Measurements from ENCODE around the gene NUP155.
"Not testable (repeated sequence)": the region's sequence is repeated elsewhere in the genome, so short reads cannot be mapped to it uniquely, and the experiment has no call there.

Gene NUP155

DNA sequence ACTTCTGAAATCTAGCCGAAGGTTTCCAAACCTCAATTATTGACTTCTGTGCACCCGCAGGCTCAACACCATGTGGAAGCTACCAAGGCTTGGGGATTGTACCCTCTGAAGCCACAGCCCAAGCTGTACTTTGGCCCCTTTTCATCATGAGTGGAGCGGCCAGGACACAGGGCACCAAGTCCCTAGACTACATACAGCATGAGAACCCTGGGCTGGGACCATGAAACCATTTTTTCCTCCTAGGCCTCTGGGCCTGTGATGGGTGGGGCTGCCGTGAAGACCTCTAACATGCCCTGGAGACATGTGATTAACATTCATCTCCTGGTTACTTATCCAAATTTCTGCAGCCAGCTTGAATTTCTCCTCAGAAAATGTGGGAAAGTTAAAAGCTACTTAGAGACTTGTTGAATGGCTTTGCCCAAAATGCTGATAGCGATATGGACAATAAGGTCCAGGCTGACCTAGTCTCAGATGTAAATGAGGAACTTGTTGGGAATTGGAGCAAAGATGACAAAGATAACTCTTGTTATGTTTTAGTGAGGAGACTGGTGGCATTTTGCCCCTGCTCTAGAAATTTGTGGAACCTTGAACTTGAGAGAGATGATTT lies 87.6 kb downstream of the NUP155 start:
- no peak for DNase-seq (ENCODE audit: low read depth in 2 of 2)

DNA sequence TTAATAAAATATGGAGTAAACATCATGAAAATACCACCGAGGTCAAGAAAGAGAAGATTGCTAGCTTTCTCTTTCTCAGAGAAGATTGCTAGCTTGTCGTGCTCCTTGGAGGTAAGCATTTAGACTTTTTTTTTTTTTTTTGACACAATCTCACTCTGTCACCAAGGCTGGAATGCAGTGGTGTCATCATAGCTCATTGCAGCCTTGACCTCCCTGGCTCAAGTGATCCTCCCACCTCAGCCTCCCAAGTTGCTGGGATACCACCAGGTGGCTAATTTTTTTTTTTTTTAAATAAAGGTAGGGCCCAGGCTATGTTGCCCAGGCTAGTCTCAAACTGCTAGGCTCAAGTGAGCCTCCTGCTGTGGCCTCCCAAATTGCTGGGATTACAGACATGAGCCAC lies 95.4 kb downstream of the NUP155 start:
- no peak for DNase-seq (ENCODE audit: low read depth in 2 of 2)

DNA sequence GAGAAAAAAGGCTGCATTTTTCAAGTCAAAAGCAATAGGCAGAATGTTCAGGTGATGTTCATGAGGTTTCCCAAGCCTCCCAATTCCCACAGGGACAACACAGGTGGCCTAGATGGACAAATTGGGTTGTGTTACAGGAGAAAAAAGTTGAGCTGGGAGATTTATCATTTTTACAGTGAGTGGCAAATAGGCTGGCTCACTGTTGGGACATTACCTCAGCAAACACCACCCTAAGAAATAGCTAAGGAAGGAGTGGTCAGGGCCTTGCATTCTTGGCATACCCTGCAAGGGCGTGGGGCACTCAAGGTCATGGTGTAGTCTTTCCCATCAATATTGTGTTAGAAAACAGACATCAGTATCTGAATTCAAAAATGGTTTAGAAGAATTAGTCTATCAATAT lies 98.4 kb downstream of the NUP155 start:
- DNase-seq (ENCODE audit: low read depth in 2 of 2), result no peak

DNA sequence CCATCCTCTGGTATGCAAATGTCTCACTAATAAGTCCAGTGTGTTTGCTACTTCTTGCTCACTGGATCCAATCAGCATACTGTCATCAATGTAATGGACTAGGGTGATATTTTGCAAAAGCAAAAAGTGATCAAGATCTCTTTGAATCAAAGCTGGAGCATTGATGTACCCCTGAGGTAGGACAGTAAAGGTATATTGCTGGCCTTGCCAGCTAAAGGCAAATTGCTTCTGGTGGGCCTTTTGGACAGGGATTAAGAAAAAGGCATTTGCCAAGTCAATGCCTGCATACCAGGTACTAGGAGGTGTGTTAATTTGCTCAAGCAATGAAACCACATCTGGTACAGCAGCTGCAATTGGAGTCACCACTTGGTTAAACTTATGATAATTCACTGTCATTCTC lies 102.8 kb downstream of the NUP155 start:
- DNase-seq (ENCODE audit: low read depth in 2 of 2), result not testable (repeated sequence)

DNA sequence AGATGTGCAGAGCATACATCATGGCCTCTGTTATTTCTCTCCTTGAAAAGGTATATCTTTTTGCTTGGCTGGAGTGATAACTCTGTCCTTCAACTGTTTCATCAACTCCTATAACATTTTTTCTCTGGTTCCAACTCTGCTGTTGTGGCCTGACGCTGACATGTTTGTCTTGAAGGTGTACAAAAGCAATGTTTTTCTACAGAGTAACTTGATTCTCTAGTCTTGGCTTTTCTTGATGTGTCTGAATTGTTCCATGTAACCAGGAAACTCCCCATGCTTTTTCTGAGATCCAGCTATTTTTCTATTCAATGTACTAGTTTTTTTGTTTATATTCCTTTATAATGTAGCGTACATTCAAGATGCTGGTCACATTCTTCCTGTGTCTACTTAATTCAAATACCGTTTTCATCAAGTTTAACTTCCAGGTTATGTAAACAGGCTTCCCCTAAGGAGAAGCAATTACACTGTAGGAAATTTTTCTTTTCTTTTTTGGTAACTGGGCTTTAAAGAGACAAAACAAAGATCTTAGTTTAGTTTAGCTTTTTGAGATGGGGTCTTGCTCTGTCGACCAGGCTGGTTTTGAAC lies 115.0 kb downstream of the NUP155 start:
- no peak for DNase-seq (ENCODE audit: low read depth in 2 of 2)

DNA sequence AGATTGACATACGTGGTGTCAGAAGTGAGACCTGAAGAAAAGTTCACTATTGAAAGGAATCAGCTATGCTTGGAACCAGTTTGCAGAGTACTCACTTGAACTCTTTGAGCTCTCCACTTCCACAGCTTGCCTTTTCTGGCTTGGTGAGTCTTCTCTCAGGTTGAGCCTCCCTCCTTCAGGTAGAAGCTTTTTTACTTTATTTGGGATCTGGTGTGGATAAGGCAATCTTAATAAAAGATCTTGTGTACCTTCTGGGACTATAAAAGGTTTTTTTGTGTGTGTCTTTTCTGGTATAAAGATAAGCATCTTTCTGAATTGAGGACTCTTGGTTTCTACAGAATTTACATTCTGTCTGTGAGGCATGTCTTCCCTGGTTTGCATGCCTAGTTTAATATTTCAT lies 116.3 kb downstream of the NUP155 start:
- no peak for DNase-seq (ENCODE audit: low read depth in 2 of 2)

DNA sequence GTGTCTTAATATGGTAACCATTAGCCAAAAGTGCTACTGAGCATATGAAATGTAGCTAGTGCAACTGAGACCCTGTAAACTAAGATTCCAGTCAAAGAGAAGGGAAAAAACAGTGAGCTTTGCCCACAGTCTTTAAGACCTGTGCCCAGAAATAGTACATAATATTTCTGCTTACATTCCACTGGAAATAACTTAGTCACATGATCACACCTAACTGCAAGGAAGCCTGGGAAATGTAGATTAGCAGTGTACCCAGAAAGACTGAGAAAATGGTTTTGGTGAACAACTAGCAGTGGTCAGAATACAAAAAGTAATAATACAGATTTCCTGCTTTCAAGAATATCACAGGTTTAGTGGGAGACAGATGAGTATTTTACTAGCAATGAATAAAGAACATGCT lies 119.2 kb downstream of the NUP155 start:
- no peak for DNase-seq (ENCODE audit: low read depth in 2 of 2)

DNA sequence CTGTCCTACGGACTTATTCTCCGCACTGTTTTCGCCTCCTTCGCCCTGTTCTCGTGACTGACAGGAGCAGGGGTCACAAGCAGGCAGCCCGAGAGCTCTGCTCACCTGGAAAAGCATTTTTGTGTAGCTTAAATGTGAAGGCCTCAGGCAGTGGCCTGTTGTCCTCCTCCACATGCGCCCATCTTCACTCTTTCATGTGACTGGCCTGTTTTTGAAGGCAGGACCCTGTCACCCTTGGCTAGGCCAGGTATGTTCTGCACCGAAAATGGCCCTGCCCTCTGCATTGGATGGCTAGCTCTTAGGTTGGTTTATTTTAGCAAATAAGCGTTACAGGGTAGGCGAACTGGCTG lies 121.1 kb downstream of the NUP155 start:
- no peak for DNase-seq (ENCODE audit: low read depth in 2 of 2)

DNA sequence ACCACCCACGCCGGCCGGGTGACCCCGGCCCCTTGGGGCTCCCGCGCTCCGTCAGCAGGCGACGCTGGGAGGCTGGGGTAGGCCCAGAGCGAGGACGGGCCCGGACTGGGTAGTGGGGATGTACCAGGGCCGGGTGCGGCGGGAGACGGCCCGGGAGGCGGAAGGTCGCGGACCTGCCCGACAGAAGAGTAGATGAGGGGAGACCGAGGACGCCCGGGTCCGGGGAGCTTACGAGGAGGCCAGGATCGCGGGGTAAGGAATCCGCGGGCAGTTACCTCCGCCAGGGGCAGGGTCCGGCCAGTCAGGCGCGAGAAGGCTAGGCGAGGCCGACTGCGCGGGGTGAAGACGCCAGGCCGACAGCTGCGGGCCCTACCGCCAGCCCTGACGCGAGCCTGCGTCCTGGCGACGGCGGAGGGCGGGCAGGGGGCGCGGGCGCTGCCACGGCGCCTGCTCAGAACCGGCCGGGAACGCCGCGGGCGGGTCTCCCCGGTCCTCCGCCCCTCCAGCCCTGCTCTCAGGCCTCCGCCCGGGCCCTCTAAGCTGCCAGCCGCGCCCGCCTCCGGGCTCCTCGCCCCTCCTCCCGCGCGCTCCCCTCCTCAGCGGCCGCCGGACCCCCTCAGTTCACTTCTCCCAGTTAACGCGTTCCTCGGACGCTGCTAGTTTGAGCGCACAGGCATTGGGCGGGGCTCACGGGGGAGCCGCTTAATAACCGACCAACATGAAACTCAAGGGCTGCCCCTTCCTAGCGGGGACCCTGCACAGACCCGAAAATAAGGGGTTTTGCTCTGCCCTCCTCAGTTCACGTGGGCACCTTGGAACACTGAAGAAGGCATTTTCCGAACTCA lies 121.7 kb downstream of the NUP155 start, which contains the start of gene CPLANE1:
TSS of gene CPLANE1 (minus strand) at position 407 of the 845 bp plus-strand sequence. CDS start 1,678 bp downstream, outside the sequence.
- peak; percentile 3 to 29 for DNase-seq (ENCODE audit: low read depth in 2 of 2)

DNA sequence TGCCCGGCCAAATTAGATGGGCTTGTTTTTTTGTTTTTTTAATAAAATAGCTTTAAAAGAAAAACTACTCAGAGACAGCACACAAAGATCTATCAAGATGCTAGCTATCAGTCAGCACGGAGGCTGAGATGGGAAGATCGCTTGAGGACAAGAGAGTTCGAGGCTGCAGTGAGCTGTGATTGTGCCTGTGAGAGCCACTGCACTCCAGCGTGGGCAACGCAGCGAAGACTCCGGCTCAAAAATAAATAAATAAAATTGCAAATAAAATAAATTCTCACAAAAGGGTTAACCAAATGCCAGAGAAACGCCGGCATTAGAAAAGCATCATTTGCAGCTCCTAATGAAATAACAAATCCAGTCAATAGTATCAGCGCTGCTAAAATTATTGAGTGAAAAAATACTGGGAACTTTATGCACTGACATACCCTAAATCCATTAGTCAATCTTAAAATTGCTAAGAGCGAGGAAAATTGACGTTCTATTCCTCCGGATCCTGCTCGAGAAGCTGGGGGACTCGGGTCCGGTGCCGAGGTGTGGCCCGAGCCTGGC lies 122.4 kb downstream of the NUP155 start:
- no peak for DNase-seq (ENCODE audit: low read depth in 2 of 2)

DNA sequence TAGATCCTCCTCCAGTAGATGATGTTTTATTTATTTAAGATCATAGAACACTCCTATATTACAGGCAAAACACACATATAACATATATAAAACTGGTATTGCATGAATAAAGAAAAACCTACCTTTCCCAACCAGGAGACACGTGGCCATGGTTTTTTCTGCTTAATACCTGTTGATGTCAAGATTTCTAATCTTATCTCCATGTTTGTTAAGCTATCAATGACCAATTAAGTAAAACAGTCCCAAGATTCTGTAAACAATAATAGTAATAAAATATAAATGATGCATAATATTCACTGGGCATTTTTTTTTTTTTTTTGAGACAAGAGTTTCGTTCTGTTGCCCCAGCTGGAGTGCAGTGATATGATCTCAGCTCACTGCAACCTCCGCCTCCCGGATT lies 123.4 kb downstream of the NUP155 start:
- no peak for DNase-seq (ENCODE audit: low read depth in 2 of 2)

DNA sequence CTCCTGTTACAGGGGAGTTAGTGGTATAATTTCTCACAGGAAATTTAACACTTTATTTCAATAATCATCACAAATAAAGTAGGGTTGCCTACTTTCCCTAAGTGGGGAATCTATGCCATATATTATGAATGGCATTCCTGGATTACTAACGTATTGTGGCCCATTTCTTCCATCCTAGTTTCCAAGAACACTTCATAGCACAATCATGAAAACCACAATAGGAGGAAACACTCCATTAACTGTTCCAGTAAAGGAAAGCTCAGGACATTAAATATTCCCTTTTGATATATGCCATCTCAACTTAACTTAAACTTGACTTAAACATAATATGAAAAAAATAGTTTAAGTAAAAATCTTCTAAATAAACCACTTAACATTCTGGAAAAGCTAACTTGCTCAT lies 123.9 kb downstream of the NUP155 start:
- DNase-seq (ENCODE audit: low read depth in 2 of 2), result no peak

All from stimulated activated CD4-positive, alpha-beta T cell treated with anti-CD3 and anti-CD28 coated beads, Interleukin-1b, Interleukin-23, amount 100 ng/mL, for 1 hour (primary cell).